HepG2 (cell line): Measurements from ENCODE around the gene ATXN7L3. TPM values are rescaled to one million over a fixed set of nuclear protein-coding genes. Genes with fewer than 3 reads are reported as not detected.

Experiments used
- IKZF4 ChIP-seq: sonication (generic); formaldehyde crosslinking; IDR thresholded peaks from 2 replicates; pipeline ENCODE4 v1.5.1; 2020; ENCODE audit warnings: borderline replicate concordance, mild to moderate bottlenecking, low read depth, missing genetic modification reagents; ENCODE audit errors: not compliant biosample characterization
- MED1 ChIP-seq: sonication (generic); formaldehyde crosslinking; IDR thresholded peaks from 2 replicates; pipeline ENCODE4 v1.4.0; 2020; ENCODE audit warnings: missing genetic modification reagents
- NBN ChIP-seq: fragments of 450-650 bp; conservative IDR thresholded peaks from 2 replicates; pipeline ENCODE4 v1.6.1; 2017
- NONO ChIP-seq, 2 experiments: fragments of 450-650 bp in 1 of 2; sonication (generic) in 1 of 2; formaldehyde crosslinking in 1 of 2; IDR thresholded peaks in 1 of 2; conservative IDR thresholded peaks in 1 of 2; 2 replicates each; pipeline versions ENCODE4 v1.6.1 to v1.8.0; 2017 to 2022; ENCODE audit warnings: mild to moderate bottlenecking in 1 of 2, missing genetic modification reagents in 1 of 2, moderate library complexity in 1 of 2
- ZNF235 ChIP-seq: sonication (generic); formaldehyde crosslinking; IDR thresholded peaks from 2 replicates; pipeline ENCODE4 v1.8.1; 2023; ENCODE audit warnings: mild to moderate bottlenecking, missing genetic modification reagents, borderline replicate concordance
- ZNF607 ChIP-seq: sonication (generic); formaldehyde crosslinking; IDR thresholded peaks from 2 replicates; pipeline ENCODE4 v1.5.1; 2020; ENCODE audit warnings: missing genetic modification reagents, mild to moderate bottlenecking, borderline replicate concordance
- ZSCAN31 ChIP-seq: sonication (generic); formaldehyde crosslinking; IDR thresholded peaks from 2 replicates; pipeline ENCODE4 v1.5.0; 2020; ENCODE audit warnings: low read depth, mild to moderate bottlenecking, missing genetic modification reagents
- polyA plus RNA-seq, 8 experiments: library from polyadenylated mRNA; depleted of rRNA in 3 of 8; stranded (reverse) in 7 of 8; unstranded in 1 of 8; fragments of >200 nt; fragmentation: Illumina TruSeq in 4 of 8; extraction: Trizol in 4 of 8; gene quantifications; 2 replicates each; pipeline versions ENCODE4 v1.2.1 to v1.2.3, GENCODE V29; 2011 to 2016; ENCODE audit warnings: low read depth in 4 of 8, missing spikeins in 1 of 8, mixed read lengths in 1 of 8; ENCODE audit not compliant: insufficient read depth in 1 of 8
- total RNA-seq, 5 experiments: library from RNA; depleted of rRNA; stranded (reverse); fragments of >200 nt; fragmentation: Illumina TruSeq; extraction: Trizol; gene quantifications; 2 replicates each; pipeline ENCODE4 v1.2.3, GENCODE V29; 2016; ENCODE audit warnings: low read depth in 1 of 5
- TF ChIP-seq, protein P1 (sequence below): sonication (generic); formaldehyde crosslinking; IDR thresholded peaks from 2 replicates; pipeline ENCODE4 v1.8.0; 2022; ENCODE audit warnings: mild to moderate bottlenecking, missing genetic modification reagents
- TF ChIP-seq, protein P2 (sequence below): sonication (generic); formaldehyde crosslinking; IDR thresholded peaks from 2 replicates; pipeline ENCODE4 v1.5.0; 2020; ENCODE audit warnings: missing genetic modification reagents, mild to moderate bottlenecking, borderline replicate concordance

ATXN7L3 gene
- total and polyA plus RNA-seq, 2 of the 13 experiments (the other 11 are each of a cell fraction or from before 2014, with no cell fraction given): 44.5 to 59.1 TPM

DNA sequence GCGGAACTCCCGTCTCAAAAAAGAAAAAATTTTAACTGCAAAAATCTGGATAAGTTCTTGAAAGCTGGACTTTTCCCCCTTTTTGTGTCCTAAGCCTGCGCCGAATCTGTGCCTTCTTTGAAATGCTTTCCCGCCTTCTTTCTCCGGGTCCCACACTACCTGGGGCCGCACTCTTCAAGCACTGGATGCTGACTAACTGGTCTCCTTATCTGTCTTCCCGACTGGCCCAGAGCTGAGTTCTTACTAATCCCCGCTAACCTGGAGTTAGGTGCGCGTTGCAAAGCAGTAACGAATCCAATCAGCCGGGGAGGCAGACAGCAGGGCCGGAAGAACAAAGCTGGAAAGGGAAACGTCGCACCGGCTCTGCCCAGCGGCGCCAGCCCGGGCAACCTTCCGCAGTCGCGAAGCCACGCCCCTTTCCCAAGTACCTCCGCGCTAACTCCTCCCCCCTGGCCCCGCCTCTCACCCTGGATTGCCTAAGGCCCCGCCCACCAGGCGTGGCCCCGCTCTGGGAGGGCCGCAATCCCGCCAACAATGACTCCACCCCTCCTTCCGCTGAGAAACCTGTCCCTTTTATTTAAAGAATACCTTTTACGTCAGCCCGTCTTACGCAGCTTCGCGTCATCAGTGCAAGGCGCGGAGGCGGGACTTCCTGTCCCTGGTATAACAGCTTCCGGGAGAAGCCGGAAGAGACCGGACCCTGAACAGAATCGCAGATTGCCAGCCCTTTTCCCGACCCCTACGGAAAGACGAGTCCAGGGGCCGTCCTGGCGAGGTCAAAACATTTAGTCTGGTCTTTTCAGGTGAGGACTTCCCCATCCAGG is 13.2 kb downstream of the ATXN7L3 start, which contains the start of gene TMUB2 (continued):
- 0 out of 2 replicates have a peak, but pooled peaks have one; percentile 45 for TF ChIP-seq ZNF607 (CRISPR knock-in tag)
- TF ChIP-seq IKZF4: peak; percentile 37
- peak; percentile 78 for TF ChIP-seq MED1 (CRISPR knock-in tag)
- TF ChIP-seq NBN: no peak
- TF ChIP-seq NONO (IDR thresholded peaks at IDR 0.05): no peak
- TF ChIP-seq NONO (CRISPR knock-in tag; conservative IDR thresholded peaks at IDR 0.05): peak; percentile 76
- peak; percentile 45 for TF ChIP-seq ZSCAN31 (CRISPR knock-in tag)
- TF ChIP-seq, protein P1, sequence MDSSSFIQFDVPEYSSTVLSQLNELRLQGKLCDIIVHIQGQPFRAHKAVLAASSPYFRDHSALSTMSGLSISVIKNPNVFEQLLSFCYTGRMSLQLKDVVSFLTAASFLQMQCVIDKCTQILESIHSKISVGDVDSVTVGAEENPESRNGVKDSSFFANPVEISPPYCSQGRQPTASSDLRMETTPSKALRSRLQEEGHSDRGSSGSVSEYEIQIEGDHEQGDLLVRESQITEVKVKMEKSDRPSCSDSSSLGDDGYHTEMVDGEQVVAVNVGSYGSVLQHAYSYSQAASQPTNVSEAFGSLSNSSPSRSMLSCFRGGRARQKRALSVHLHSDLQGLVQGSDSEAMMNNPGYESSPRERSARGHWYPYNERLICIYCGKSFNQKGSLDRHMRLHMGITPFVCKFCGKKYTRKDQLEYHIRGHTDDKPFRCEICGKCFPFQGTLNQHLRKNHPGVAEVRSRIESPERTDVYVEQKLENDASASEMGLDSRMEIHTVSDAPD (CRISPR knock-in tag): no peak; the same call in 1 of the 2 replicates
- no peak for TF ChIP-seq ZNF235 (CRISPR knock-in tag)
- TF ChIP-seq, protein P2, sequence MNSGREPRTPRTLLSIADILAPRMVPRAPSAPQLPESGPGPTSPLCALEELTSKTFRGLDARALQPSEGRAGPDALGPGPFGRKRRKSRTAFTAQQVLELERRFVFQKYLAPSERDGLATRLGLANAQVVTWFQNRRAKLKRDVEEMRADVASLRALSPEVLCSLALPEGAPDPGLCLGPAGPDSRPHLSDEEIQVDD (CRISPR knock-in tag): no peak
